GM12878 (cell line): ENCODE results near the gene RFFL. TPM values are rescaled to one million over a fixed set of nuclear protein-coding genes. Genes with fewer than 3 reads are reported as not detected.

Source experiments
- BACH1 ChIP-seq: fragments of 450-650 bp; IDR thresholded peaks from 2 replicates; pipeline ENCODE4 v1.6.1; 2017; ENCODE audit warnings: mild to moderate bottlenecking, borderline replicate concordance
- BRCA1 ChIP-seq: IDR thresholded peaks from 2 replicates; pipeline ENCODE4 v1.6.1; 2011; ENCODE audit warnings: low read depth, low read length, improper control_type of control experiment
- CBX3 ChIP-seq: fragments of 200-600 bp; sonication (generic); IDR thresholded peaks from 2 replicates; pipeline ENCODE4 v1.6.1; 2016; ENCODE audit warnings: low read depth, borderline replicate concordance
- CBX5 ChIP-seq: sonication (generic); IDR thresholded peaks from 2 replicates; pipeline ENCODE4 v1.6.1; 2016; ENCODE audit warnings: low read depth, moderate library complexity, mild to moderate bottlenecking, inconsistent platforms
- CHD2 ChIP-seq: IDR thresholded peaks from 2 replicates; pipeline ENCODE4 v1.6.1; 2011; ENCODE audit warnings: low read depth, low read length, improper control_type of control experiment, borderline replicate concordance
- CREM ChIP-seq: IDR thresholded peaks from 2 replicates; pipeline ENCODE4 v1.6.1; 2014; ENCODE audit warnings: antibody characterized with exemption, low read depth
- DPF2 ChIP-seq: fragments of 450-650 bp; IDR thresholded peaks from 2 replicates; pipeline ENCODE4 v1.6.1; 2017; ENCODE audit warnings: mild to moderate bottlenecking
- EZH2 ChIP-seq: IDR thresholded peaks from 2 replicates; pipeline ENCODE4 v1.6.1; 2012; ENCODE audit warnings: low read depth, mild to moderate bottlenecking, control low read depth, inconsistent platforms, low read length, borderline replicate concordance; ENCODE audit not compliant: control insufficient read depth
- MEF2B ChIP-seq: fragments of 450-650 bp; IDR thresholded peaks from 2 replicates; pipeline ENCODE4 v1.6.1; 2018; ENCODE audit warnings: mild to moderate bottlenecking, moderate library complexity; ENCODE audit not compliant: partially characterized antibody, poor library complexity, severe bottlenecking
- MTA3 ChIP-seq: IDR thresholded peaks from 2 replicates; pipeline ENCODE4 v1.6.1; 2012; ENCODE audit warnings: low read length, inconsistent platforms, borderline replicate concordance
- MXI1 ChIP-seq: fragments of 150-350 bp; IDR thresholded peaks from 2 replicates; pipeline ENCODE4 v1.6.1; 2011; ENCODE audit warnings: low read depth, mild to moderate bottlenecking, inconsistent platforms, low read length, improper control_type of control experiment
- NFIC ChIP-seq: IDR thresholded peaks from 2 replicates; pipeline ENCODE4 v1.6.1; 2012; ENCODE audit warnings: low read depth, mild to moderate bottlenecking, inconsistent platforms, low read length, moderate library complexity
- NR2F1 ChIP-seq: fragments of 450-650 bp; conservative IDR thresholded peaks from 2 replicates; pipeline ENCODE4 v1.6.1; 2017; ENCODE audit warnings: mild to moderate bottlenecking
- PAX5 ChIP-seq: IDR thresholded peaks from 2 replicates; pipeline ENCODE4 v1.6.1; 2011; ENCODE audit warnings: low read depth, low read length, borderline replicate concordance
- PML ChIP-seq: IDR thresholded peaks from 2 replicates; pipeline ENCODE4 v1.6.1; 2012; ENCODE audit warnings: low read length, inconsistent platforms
- RFX5 ChIP-seq: IDR thresholded peaks from 2 replicates; pipeline ENCODE4 v1.6.1; 2011; ENCODE audit warnings: low read depth, low read length, improper control_type of control experiment
- SMAD5 ChIP-seq: IDR thresholded peaks from 2 replicates; pipeline ENCODE4 v1.6.1; 2016; ENCODE audit warnings: antibody characterized with exemption, low read depth
- SPI1 ChIP-seq: IDR thresholded peaks from 2 replicates; pipeline ENCODE4 v1.6.1; 2011; ENCODE audit warnings: low read depth, mild to moderate bottlenecking, low read length, moderate library complexity, borderline replicate concordance; ENCODE audit not compliant: insufficient read depth
- SREBF2 ChIP-seq: IDR thresholded peaks from 2 replicates; pipeline ENCODE4 v1.6.1; 2012; ENCODE audit warnings: mild to moderate bottlenecking, low read length
- SUZ12 ChIP-seq: fragments of 200-600 bp; sonication (generic); IDR thresholded peaks from one replicate; pipeline ENCODE4 v1.6.1; 2018; ENCODE audit warnings: antibody characterized with exemption, mild to moderate bottlenecking; ENCODE audit not compliant: unreplicated experiment
- TCF12 ChIP-seq: IDR thresholded peaks from 2 replicates; pipeline ENCODE4 v1.6.1; 2011; ENCODE audit warnings: low read depth, mild to moderate bottlenecking, low read length
- TCF7 ChIP-seq: IDR thresholded peaks from 2 replicates; pipeline ENCODE4 v1.6.1; 2014; ENCODE audit warnings: antibody characterized with exemption, borderline replicate concordance
- ZNF207 ChIP-seq: fragments of 450-650 bp; IDR thresholded peaks from 2 replicates; pipeline ENCODE4 v1.6.1; 2014; ENCODE audit warnings: antibody characterized with exemption, mild to moderate bottlenecking, borderline replicate concordance
- polyA plus RNA-seq, 11 experiments: library from polyadenylated mRNA; depleted of rRNA in 4 of 11; unstranded in 6 of 11; stranded (reverse) in 5 of 11; fragments of >200 nt; fragmentation: Nextera tagmentation in 4 of 11; fragmentation: Illumina TruSeq in 1 of 11; extraction: Ambion mirVana in 4 of 11; extraction: Trizol in 1 of 11; gene quantifications; 1 replicate in 1 of 11; 2 replicates in 10 of 11; pipeline versions ENCODE4 v1.2.1 to v1.2.3, GENCODE V29; 2011 to 2016; ENCODE audit warnings: inconsistent platforms in 2 of 11, missing spikeins in 2 of 11, low read depth in 1 of 11
- total RNA-seq, 4 experiments: library from RNA; depleted of rRNA in 3 of 4; stranded (reverse); fragments of >200 nt in 3 of 4; fragmentation: Illumina TruSeq in 1 of 4; extraction: Trizol in 1 of 4; gene quantifications; 2 replicates each; pipeline versions ENCODE4 v1.2.1 to v1.2.3, GENCODE V29; 2013 to 2021
- TF ChIP-seq, protein P1 (sequence below): IDR thresholded peaks from 2 replicates; pipeline ENCODE4 v1.6.1; 2012; ENCODE audit warnings: improper control_type of control experiment, low read depth, low read length; ENCODE audit not compliant: insufficient replicate concordance
- TF ChIP-seq, protein P2 (sequence below): fragments of 450-650 bp; IDR thresholded peaks from 2 replicates; pipeline ENCODE4 v1.6.1; 2016; ENCODE audit warnings: mild to moderate bottlenecking

RFFL gene
- total and polyA plus RNA-seq, 10 of the 15 experiments (the other 5 are each of a cell fraction or from before 2014, with no cell fraction given), result 4.7 to 56.1 (median 26.9) TPM

DNA sequence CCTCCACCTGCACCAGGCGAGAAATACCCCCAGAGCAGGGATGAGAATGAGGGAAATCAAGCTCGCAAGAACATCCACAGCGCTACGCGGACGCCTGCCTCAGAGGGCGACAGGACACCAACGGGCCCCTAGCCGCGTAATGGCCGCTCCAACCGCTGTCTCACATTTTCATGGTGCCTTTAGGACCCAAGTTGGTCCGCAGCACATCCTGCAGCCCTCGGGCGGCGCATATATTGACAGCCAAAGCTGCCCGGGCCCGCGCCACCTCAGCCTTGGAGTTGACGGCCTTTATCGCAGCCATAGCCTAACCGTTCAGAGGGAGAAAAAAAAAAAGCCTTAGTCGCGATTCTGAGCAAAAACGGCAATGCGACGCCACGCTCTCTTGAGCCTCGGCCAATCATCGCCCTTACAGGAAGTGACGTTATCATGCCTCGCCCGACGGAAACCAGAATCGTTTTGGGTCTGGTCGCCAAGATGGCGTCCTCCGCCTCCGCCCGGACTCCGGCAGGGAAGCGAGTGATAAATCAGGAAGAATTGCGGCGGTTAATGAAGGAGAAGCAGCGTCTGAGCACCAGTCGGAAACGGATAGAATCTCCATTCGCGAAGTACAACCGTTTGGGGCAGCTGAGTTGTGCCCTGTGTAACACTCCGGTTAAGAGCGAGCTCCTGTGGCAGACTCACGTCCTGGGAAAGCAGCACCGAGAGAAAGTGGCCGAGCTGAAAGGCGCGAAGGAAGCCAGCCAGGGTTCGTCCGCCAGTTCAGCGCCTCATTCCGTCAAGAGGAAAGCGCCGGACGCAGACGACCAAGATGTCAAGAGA lies 102.2 kb downstream of the RFFL start, which contains the start of the genes CCT6B and ZNF830 (continued):
- TF ChIP-seq, protein P1, sequence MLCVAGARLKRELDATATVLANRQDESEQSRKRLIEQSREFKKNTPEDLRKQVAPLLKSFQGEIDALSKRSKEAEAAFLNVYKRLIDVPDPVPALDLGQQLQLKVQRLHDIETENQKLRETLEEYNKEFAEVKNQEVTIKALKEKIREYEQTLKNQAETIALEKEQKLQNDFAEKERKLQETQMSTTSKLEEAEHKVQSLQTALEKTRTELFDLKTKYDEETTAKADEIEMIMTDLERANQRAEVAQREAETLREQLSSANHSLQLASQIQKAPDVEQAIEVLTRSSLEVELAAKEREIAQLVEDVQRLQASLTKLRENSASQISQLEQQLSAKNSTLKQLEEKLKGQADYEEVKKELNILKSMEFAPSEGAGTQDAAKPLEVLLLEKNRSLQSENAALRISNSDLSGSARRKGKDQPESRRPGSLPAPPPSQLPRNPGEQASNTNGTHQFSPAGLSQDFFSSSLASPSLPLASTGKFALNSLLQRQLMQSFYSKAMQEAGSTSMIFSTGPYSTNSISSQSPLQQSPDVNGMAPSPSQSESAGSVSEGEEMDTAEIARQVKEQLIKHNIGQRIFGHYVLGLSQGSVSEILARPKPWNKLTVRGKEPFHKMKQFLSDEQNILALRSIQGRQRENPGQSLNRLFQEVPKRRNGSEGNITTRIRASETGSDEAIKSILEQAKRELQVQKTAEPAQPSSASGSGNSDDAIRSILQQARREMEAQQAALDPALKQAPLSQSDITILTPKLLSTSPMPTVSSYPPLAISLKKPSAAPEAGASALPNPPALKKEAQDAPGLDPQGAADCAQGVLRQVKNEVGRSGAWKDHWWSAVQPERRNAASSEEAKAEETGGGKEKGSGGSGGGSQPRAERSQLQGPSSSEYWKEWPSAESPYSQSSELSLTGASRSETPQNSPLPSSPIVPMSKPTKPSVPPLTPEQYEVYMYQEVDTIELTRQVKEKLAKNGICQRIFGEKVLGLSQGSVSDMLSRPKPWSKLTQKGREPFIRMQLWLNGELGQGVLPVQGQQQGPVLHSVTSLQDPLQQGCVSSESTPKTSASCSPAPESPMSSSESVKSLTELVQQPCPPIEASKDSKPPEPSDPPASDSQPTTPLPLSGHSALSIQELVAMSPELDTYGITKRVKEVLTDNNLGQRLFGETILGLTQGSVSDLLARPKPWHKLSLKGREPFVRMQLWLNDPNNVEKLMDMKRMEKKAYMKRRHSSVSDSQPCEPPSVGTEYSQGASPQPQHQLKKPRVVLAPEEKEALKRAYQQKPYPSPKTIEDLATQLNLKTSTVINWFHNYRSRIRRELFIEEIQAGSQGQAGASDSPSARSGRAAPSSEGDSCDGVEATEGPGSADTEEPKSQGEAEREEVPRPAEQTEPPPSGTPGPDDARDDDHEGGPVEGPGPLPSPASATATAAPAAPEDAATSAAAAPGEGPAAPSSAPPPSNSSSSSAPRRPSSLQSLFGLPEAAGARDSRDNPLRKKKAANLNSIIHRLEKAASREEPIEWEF, result no peak
- peak; percentile 90 for TF ChIP-seq BACH1
- TF ChIP-seq SMAD5, result peak; percentile 97
- no peak for TF ChIP-seq CBX5
- peak; percentile 67; the same call in 1 of the 2 replicates for TF ChIP-seq MXI1
- no peak for TF ChIP-seq MEF2B
- no peak for TF ChIP-seq RFX5
- TF ChIP-seq SPI1, result no peak
- no peak for TF ChIP-seq EZH2
- TF ChIP-seq SREBF2, result no peak
- no peak for TF ChIP-seq NFIC
- 0 out of 2 replicates have a peak, but pooled peaks have one; percentile 26 for TF ChIP-seq CHD2
- TF ChIP-seq CBX3, result no peak
- 0 out of 2 replicates have a peak, but pooled peaks have one; percentile 14 for TF ChIP-seq NR2F1
- no peak for TF ChIP-seq DPF2
- TF ChIP-seq, protein P2, sequence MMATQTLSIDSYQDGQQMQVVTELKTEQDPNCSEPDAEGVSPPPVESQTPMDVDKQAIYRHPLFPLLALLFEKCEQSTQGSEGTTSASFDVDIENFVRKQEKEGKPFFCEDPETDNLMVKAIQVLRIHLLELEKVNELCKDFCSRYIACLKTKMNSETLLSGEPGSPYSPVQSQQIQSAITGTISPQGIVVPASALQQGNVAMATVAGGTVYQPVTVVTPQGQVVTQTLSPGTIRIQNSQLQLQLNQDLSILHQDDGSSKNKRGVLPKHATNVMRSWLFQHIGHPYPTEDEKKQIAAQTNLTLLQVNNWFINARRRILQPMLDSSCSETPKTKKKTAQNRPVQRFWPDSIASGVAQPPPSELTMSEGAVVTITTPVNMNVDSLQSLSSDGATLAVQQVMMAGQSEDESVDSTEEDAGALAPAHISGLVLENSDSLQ, result peak; percentile 45; the same call in 1 of the 2 replicates
- 0 out of 2 replicates have a peak, but pooled peaks have one; percentile 58 for TF ChIP-seq TCF12
- TF ChIP-seq BRCA1, result no peak
- TF ChIP-seq SUZ12, result no peak
- TF ChIP-seq PML, result 0 out of 2 replicates have a peak, but pooled peaks have one; percentile 82
- no peak for TF ChIP-seq MTA3
- TF ChIP-seq PAX5, result peak; percentile 17; the same call in 1 of the 2 replicates
- no peak for TF ChIP-seq TCF7
- peak; percentile 99 for TF ChIP-seq CREM
- TF ChIP-seq ZNF207, result peak; percentile 13
